22Rv1 (cell line): ENCODE measurements around the gene DIP2C.

ENCODE experiments used
- CTCF ChIP-seq: fragments of 450-650 bp; IDR thresholded peaks from 2 replicates; pipeline ENCODE4 v1.5.1; 2017; ENCODE audit warnings: mild to moderate bottlenecking
- ZFX ChIP-seq: fragments of 450-650 bp; IDR thresholded peaks from 2 replicates; pipeline ENCODE4 v1.6.1; 2017; ENCODE audit warnings: antibody characterized with exemption, borderline replicate concordance

GRCh38 chr10:490891-491571 is 198.4 kb downstream of the DIP2C start:
- no peak for TF ChIP-seq CTCF
- no peak for TF ChIP-seq ZFX
